Fibroblast of the aortic adventitia (primary cell): ENCODE data around the gene ZNF385D. TPM values are rescaled to one million over a fixed set of nuclear protein-coding genes. Genes with fewer than 3 reads are reported as not detected.

Source experiments
- DNase-seq: peaks from one replicate; pipeline ENCODE4 v3.0.0-alpha.2; 2010; ENCODE audit warnings: low read depth
- H3K4me3 ChIP-seq: 2 replicates; pipeline ENCODE4 v1.5.1; 2011; ENCODE audit warnings: low read depth, mild to moderate bottlenecking, control low read depth, low read length, moderate library complexity
- CTCF ChIP-seq: IDR thresholded peaks from 2 replicates; pipeline ENCODE4 v1.5.1; 2011; ENCODE audit warnings: mild to moderate bottlenecking, low read length, control low read depth, inconsistent platforms; ENCODE audit not compliant: insufficient read depth
- total RNA-seq: library from RNA; depleted of rRNA; stranded (reverse); fragments of >200 nt; gene quantifications from 2 replicates; pipeline ENCODE4 v1.2.3, GENCODE V29; 2012; ENCODE audit warnings: low replicate concordance

The ZNF385D gene
- total RNA-seq, 1 donor: 11.5 TPM

DNA sequence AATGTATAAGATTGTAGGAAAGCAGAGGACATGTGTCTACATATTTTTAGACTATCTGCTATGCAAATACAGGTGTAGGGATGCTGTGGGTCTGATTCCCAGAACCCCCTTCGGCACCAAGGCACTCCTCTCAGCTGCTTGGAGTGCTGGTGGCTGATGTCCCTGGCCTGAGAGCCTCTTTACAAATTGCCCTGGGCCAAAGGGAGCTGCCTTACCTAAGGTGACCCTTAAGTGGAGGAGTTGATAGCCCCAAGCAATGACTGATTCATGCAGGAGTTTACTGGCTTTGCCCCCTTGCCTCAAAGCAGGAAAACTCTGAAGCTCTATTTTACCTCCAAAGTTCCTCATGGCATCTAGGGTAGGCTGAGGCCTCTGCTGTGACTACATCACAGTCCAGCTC, 83.0 kb downstream of the ZNF385D start:
- no peak overlapping the region for H3K4me3 ChIP-seq
- TF ChIP-seq CTCF: no peak
- no peak for DNase-seq

DNA sequence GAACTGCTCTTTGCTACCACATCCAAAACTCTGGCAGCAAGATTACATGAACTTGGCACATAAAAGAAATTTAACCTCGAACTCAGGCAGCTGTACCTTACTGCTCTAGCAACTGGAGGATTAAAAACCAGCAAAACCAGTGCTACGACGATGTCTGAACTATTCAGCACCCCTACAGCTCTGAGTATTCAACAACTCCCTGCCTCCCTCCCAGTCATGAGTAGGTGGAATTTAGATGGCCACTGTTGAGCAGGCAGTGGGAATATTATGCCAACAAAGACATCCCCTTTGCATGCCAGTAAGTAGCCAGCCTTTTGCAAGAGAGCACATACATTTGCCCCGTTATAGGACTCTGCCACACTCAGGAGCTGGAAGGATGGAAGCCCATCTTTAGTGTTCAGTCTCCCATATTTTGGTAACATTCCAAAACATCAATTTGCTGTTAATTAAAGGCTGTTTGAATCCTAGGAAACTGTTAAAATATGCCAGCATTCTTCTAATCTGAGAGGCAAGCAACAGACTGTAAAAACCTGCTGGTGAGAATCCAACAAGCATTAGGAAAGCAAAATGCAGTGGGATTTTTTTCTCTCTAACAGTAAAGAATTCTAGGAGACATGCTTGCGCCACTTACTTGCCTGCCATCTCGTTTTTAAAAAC, 85.4 kb downstream of the ZNF385D start:
- no peak for TF ChIP-seq CTCF
- H3K4me3 ChIP-seq: no peak overlapping the region
- DNase-seq: no peak

GRCh38 chr3:21664996-21665395, 86.0 kb downstream of the ZNF385D start:
- no peak for TF ChIP-seq CTCF
- DNase-seq: no peak
- no peak overlapping the region for H3K4me3 ChIP-seq

- DNase-seq: no peak
- no peak overlapping the region for H3K4me3 ChIP-seq
- TF ChIP-seq CTCF: no peak
These were observed 88.6 kb downstream of the ZNF385D start for GRCh38 chr3:21662403-21662802.

GRCh38 chr3:21654662-21655061, 96.3 kb downstream of the ZNF385D start:
- TF ChIP-seq CTCF: no peak
- DNase-seq: peak; percentile 76
- no peak overlapping the region for H3K4me3 ChIP-seq

DNA sequence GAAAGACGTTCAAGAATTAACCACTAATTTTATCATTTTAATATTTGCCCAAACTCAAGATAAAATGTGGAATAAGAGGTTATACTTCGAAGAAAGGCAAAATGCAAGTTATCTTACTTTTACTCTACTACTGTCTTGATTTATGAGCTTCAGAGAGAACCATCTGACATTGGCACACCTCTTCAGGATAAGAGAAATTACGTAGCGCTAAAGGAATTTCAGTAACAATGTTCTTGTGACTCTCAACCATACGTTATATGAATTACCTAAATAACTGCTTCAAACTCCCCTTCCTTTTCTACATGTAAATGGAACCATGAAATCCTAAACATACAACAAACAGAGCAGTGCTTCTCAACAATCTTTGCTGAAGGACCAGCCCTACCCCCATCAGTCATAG, 96.8 kb downstream of the ZNF385D start:
- no peak overlapping the region for H3K4me3 ChIP-seq
- TF ChIP-seq CTCF: no peak
- DNase-seq: peak; percentile 32

DNA sequence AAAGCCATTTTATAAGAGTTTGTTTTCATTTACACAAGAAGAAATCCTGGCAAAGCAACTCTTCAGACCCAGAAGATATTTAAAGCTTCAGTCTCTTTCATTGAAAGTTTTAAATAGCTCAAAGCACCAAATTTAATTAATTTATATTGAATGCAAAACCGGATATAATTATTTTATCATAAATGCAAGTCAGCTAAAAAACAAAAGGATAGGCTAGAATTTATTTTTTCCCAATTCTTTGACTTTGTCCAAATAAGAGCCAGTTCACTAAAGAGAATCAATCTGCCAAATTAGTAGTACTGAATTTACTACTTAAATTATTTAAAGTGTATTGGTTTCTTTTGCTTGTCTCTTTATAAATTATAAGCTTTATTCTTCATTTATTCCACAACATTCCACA, 101.5 kb downstream of the ZNF385D start:
- TF ChIP-seq CTCF: no peak
- no peak overlapping the region for H3K4me3 ChIP-seq
- no peak for DNase-seq
